ENCODE measurements around the gene LRIG1.
"Not testable (repeated sequence)": the region's sequence is repeated elsewhere in the genome, so short reads cannot be mapped to it uniquely, and the experiment has no call there.

LRIG1 gene

GRCh38 chr3:66441129-66441528, 59.7 kb downstream of the LRIG1 start:
- DNase-seq: no peak

GRCh38 chr3:66439666-66440344, 61.0 kb downstream of the LRIG1 start:
- DNase-seq: no peak

GRCh38 chr3:66438046-66438445, 62.8 kb downstream of the LRIG1 start:
- DNase-seq: no peak

GRCh38 chr3:66437341-66437929, 63.4 kb downstream of the LRIG1 start:
- no peak for DNase-seq

- no peak for DNase-seq
Observed at GRCh38 chr3:66435989-66436388, 64.8 kb downstream of the LRIG1 start.

- DNase-seq: no peak
Observed at GRCh38 chr3:66434726-66435125, 66.1 kb downstream of the LRIG1 start.

- no peak for DNase-seq
Observed at GRCh38 chr3:66433522-66433782, 67.4 kb downstream of the LRIG1 start.

- no peak for DNase-seq
Observed at GRCh38 chr3:66432767-66433521, 67.9 kb downstream of the LRIG1 start.

- DNase-seq: no peak
Observed at GRCh38 chr3:66432041-66432766, 68.6 kb downstream of the LRIG1 start.

- DNase-seq: no peak
Observed at GRCh38 chr3:66431494-66431893, 69.3 kb downstream of the LRIG1 start.

- DNase-seq: no peak
Observed at GRCh38 chr3:66430876-66431275, 69.9 kb downstream of the LRIG1 start.

GRCh38 chr3:66428733-66429132, 72.1 kb downstream of the LRIG1 start:
- DNase-seq: no peak

GRCh38 chr3:66427951-66428474, 72.8 kb downstream of the LRIG1 start:
- DNase-seq: no peak

GRCh38 chr3:66427352-66427751, 73.5 kb downstream of the LRIG1 start:
- no peak for DNase-seq

GRCh38 chr3:66426135-66426534, 74.7 kb downstream of the LRIG1 start:
- no peak for DNase-seq

- DNase-seq: no peak
Observed at GRCh38 chr3:66425576-66426114, 75.2 kb downstream of the LRIG1 start.

- no peak for DNase-seq
Observed at GRCh38 chr3:66425032-66425431, 75.8 kb downstream of the LRIG1 start.

GRCh38 chr3:66423791-66424190, 77.0 kb downstream of the LRIG1 start:
- DNase-seq: no peak

GRCh38 chr3:66421893-66422292, 78.9 kb downstream of the LRIG1 start:
- not testable (repeated sequence) for DNase-seq

GRCh38 chr3:66421144-66421543, 79.7 kb downstream of the LRIG1 start:
- DNase-seq: not testable (repeated sequence)

GRCh38 chr3:66419036-66419435, 81.8 kb downstream of the LRIG1 start:
- no peak for DNase-seq

- no peak for DNase-seq
Observed at GRCh38 chr3:66418475-66418931, 82.3 kb downstream of the LRIG1 start.
